ENCODE data around the gene MT2A. TPM values are rescaled to one million over a fixed set of nuclear protein-coding genes. Genes with fewer than 3 reads are reported as not detected.
"Not testable (repeated sequence)": the region's sequence is repeated elsewhere in the genome, so short reads cannot be mapped to it uniquely, and the experiment has no call there.

MT2A gene
- total RNA-seq, 1 donor from 2014 or later, result 282 TPM

GRCh38 chr16:56617212-56618085 lies 9.1 kb downstream of the MT2A start:
- intact Hi-C loops (cut with micrococcal nuclease), result loop anchor here (1.0 to 2.0 kb wide), 2 partner anchors 9 to 21 kb away; partner anchors contain the start of genes MT1A and MT2A

- intact Hi-C loops (cut with micrococcal nuclease), result no loop called here
Observed at GRCh38 chr16:56618138-56618537, 9.8 kb downstream of the MT2A start.

- intact Hi-C loops (cut with micrococcal nuclease), result no loop called here
Observed at GRCh38 chr16:56620339-56620897, 12.0 kb downstream of the MT2A start.

- intact Hi-C loops (cut with micrococcal nuclease), result not testable (repeated sequence)
Observed at GRCh38 chr16:56621665-56622445, 13.5 kb downstream of the MT2A start.

- intact Hi-C loops (cut with micrococcal nuclease), result not testable (repeated sequence)
Observed at GRCh38 chr16:56623184-56623583, 14.8 kb downstream of the MT2A start.

GRCh38 chr16:56623637-56624036 lies 15.3 kb downstream of the MT2A start:
- intact Hi-C loops (cut with micrococcal nuclease), result loop anchor here (2.0 kb wide), 1 partner anchor 19 kb away; no protein-coding TSS in a partner anchor

- intact Hi-C loops (cut with micrococcal nuclease), result loop anchor here (1.0 to 2.0 kb wide), 3 partner anchors 17 to 57 kb away; partner anchors contain the start of genes MT1X and MT2A
Observed at GRCh38 chr16:56625140-56625942, 17.0 kb downstream of the MT2A start, which contains the start of gene MT1E. Gene MT1E (plus strand): TSS chr16:56625781. CDS start chr16:56625852, 71 bp downstream.

GRCh38 chr16:56625943-56626654 lies 17.7 kb downstream of the MT2A start:
- intact Hi-C loops (cut with micrococcal nuclease), result loop anchor here (1.0 to 2.0 kb wide), 3 partner anchors 17 to 56 kb away; partner anchors contain the start of genes MT1X and MT2A

- intact Hi-C loops (cut with micrococcal nuclease), result no loop called here
Observed at GRCh38 chr16:56626685-56627084, 18.3 kb downstream of the MT2A start.

GRCh38 chr16:56628486-56629350 lies 20.3 kb downstream of the MT2A start:
- intact Hi-C loops (cut with micrococcal nuclease), result no loop called here

GRCh38 chr16:56629531-56629930 lies 21.1 kb downstream of the MT2A start:
- intact Hi-C loops (cut with micrococcal nuclease), result no loop called here

- intact Hi-C loops (cut with micrococcal nuclease), result no loop called here
Observed at GRCh38 chr16:56630134-56630533, 21.8 kb downstream of the MT2A start.

- intact Hi-C loops (cut with micrococcal nuclease), result no loop called here
Observed at GRCh38 chr16:56631197-56631596, 22.8 kb downstream of the MT2A start.

GRCh38 chr16:56631832-56632155 lies 23.4 kb downstream of the MT2A start:
- intact Hi-C loops (cut with micrococcal nuclease), result no loop called here

- intact Hi-C loops (cut with micrococcal nuclease), result no loop called here
Observed at GRCh38 chr16:56632156-56632847, 23.9 kb downstream of the MT2A start, which contains the start of gene MT1M. Gene MT1M (plus strand): TSS chr16:56632659. CDS start chr16:56632732, 73 bp downstream.

GRCh38 chr16:56632848-56633365 lies 24.5 kb downstream of the MT2A start:
- intact Hi-C loops (cut with micrococcal nuclease), result no loop called here

GRCh38 chr16:56633535-56633934 lies 25.2 kb downstream of the MT2A start:
- intact Hi-C loops (cut with micrococcal nuclease), result no loop called here

- intact Hi-C loops (cut with micrococcal nuclease), result no loop called here
Observed at GRCh38 chr16:56634715-56635440, 26.5 kb downstream of the MT2A start.
